T-helper 9 cell (primary cell): Measurements from ENCODE around the gene SUMO3.
A peak's percentile ranks its signal among the peaks of the same experiment; 100 is the strongest.

Experiments used
- DNase-seq: peaks from one replicate; pipeline ENCODE4 v3.0.0-alpha.2; 2020
- total RNA-seq, 2 donors: gene quantifications; one replicate each; lab custom pipeline; 2026; lab: John Stamatoyannopoulos, UW

SUMO3 gene
- total RNA-seq: 63.7 to 71.1 reads per million in 2 donors

DNA sequence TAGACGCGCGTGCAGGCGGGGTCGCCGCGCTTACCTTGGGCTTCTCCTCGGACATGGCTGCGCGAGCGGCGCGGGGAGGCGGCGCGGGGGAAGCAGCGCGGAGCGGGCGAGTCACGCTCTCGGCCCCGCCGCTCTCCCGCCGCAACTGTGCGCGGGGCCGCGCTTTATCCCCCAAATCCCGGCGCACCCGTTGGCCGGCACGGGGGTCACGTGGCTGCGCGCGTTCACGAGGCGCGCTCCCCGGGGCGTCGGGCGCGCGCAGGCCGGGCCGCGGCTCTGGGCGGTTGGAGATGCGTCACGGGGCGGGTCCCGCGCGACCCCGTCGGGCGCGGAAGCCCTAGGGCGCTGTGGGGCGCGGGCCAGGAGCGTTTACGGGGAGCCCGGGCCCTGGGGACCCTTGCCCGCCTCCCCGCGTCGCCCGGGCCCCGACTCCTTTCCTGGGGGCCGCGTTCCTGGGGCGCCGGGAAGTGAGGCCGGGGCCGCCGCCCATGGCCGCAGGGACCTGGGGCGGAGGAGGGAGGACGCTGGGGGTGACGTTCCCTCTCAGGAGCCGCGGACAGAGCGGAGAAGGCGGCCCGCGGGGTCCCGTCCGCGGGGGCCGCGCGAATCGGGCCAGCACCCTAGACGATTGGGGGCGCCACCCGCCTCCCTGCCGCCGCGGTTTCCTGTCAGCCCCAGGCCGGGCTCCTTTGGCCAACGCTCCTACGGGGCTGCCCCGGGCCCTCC, at the start of gene SUMO3:
TSS of gene SUMO3 (minus strand) at position 149 of the 726 bp plus-strand sequence. CDS start at position 55, 94 bp downstream.
- peak; percentile 76 for DNase-seq

DNA sequence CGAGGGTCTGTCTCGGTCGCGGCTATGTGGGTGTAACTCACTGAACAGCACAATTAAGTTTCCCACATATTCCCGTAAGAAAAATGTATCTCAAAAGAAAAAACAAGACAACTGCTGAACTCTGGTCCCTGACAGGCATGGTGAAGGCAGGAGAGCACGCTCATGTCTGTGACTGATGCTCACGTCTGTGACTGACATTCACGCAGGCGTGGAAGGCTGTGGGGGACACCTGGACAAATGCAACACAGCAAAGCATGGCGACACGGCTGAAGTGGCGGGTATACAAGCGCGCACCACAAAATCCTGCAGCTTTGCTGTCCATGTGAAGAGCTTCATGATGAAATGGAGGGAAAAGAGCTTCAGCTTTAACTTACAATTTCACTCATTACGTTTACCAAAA, 49.6 kb upstream of the SUMO3 start:
- DNase-seq: no peak

DNA sequence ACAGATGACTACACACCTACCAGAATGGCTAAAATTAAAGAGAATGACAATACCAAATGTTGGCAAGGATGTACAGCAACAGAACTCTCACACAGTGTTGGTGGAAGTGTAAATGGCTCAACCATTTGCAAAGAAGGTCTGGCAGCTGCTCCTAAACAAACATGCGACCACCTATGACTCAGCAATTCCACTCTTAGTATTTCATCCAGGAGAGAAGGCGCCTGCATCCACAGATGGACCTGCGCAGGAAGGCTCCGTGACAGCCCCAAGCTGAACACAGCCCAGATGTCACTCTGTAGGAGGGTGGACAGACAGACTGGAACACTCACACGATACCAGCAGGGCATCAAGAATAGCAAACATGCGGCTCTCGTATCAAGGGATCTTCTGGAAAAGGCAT, 48.9 kb upstream of the SUMO3 start:
- DNase-seq: no peak

DNA sequence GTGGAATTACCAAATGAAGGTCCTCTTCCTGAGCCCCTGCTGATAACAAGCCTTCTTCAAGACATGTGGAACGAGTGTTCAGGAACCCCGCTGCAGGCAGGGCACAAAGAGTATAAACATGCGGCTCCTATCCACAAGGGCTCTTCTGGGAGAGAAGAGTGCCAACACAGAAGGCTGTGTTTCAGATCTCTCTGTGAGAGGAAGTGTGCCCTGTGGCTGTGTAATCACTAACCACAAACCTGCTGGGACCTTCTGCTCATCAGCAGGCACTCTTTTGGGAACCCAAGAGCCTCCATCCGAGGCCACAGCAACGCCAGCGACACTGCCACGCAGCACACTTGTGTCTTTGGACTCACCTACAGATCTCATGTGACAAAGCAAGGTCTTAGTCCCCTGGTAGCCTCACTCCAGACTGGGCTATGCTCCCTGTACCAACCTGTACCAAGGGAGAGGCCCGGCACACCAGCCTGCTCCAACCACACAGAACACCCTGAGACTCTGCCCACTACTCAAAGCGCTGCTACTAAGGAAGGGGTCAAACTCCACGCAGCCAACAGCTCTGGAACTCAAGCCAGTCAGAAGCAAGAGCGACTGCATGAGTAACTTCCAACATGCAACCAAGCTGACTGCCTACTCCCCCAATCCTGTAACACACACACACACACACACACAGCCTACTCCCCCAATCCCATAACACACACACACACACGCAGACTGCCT, 47.9 kb upstream of the SUMO3 start:
- no peak for DNase-seq

DNA sequence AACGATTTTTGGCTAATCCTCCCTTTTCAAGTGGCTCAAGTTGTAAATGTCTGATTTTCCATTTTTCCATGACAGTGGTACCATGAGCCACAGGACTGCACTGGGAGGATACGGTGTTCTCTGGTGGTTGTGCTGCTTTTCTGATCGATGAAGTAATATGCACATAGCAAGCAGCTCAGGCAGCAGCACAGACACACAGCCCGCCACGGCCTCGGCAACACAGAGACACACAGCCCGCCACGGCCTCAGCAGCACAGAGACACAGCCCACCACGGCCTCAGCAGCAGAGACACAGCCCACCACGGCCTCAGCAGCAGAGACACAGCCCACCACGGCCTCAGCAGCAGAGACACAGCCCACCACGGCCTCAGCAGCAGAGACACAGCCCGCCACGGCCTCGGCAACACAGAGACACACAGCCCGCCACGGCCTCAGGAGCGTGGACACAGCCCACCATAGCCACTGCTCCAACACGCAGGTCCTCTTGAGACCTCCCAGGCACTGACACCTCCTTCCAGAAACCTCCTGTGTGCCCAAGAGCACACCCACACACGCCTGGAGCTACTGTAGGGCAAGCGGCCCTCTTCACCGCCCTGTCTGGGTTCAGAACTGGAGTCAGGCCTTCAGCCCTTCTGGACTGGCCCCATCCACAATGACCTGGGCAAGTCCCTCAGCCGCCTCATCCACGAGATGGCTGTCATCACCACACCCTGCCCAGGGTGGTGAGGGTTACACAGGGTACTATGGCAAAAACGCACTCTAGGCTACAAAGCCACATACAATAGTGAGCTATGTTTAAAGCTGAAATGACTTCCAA, 45.2 kb upstream of the SUMO3 start:
- no peak for DNase-seq

DNA sequence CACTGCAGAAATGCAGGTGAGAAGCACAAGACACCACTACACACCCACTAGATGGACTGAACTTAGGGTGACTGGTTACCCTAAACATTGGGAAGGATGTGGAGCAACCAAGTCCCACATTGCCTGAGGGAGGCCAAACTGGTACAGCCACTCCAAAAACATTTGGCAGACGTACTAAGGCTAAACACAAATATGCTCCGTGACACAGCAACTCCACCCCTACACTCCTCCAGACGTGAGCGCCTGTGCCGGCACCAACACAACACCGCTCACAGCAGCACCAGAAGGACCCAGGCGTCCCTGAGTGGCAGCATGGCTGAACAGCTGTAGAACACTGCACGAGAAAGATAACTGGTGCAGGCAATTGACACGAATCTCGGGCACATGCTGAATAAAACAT, 40.9 kb upstream of the SUMO3 start:
- no peak for DNase-seq

DNA sequence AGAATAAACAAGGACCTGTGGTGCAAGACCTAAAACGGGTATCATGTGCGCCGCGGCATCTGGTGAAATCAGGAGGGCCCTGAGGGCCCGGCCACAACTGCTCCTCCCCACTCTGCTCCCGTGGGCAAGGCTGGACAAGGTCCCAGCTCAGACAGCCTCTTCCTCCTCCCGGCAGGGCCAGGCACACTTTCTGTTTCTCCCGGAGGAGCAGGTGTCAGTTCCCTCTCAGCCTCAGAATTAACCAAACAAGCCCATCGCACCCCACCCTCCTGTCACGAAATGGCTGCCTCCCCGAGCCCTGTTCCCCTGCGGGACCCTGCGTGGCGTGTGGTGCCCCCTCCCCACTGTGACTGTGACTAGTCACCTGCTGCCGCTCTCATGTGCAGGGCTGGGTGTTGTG, 40.4 kb upstream of the SUMO3 start:
- no peak for DNase-seq

DNA sequence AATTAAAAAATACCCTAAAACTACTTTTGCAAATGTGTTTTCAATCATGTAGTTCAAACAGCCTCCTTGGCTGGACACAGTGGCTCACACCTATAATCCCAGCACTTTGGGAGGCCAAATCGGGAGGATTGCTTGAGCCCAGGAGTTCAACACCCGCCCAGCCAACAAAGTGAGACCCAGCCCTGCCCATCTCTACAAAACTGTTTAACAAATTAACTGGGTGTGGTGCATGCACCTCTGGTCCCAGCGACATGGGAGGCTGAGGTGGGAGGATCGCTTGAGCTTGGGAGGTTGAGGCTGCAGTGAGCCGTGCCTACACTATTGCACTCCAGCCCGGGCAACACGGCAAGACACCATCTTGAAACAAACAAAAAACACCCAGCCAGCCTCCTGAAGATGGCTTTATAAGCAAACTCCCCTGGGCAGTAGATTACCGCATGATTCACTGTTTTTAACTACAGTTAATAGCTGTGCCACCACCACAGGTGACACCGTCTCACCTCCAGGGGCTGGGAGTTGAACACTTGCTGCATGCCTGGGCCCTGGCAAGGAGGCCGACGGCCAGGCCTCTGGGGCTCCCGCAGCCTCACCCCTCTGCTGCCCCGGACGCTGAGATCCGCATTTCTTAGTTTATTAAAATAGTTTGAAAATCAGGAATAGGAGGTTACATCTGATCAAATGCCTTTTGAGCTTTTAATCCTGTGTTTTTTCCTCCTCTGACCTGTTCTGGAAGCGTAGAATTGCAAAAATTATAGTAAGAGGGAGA, 39.4 kb upstream of the SUMO3 start:
- DNase-seq: no peak

DNA sequence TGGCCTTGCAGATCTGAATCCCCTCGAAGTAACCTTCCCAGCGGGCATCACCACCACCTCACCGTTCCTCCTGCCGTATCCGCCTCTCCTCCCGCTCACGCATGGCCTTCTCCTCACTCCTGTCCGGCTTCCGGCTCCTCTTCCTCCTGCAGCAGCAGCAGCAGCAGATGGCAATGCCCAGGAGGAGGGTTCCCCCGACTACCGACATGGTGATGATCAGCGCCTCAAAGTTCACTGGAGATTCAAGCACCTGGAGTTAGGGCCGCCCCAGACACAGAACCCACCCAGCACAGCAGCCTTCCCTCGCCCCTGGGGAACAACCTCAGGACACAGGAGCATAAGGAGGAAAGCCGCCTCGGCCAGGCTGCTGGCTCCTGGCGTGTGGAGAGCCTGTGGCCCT, 38.3 kb upstream of the SUMO3 start:
- DNase-seq: no peak

DNA sequence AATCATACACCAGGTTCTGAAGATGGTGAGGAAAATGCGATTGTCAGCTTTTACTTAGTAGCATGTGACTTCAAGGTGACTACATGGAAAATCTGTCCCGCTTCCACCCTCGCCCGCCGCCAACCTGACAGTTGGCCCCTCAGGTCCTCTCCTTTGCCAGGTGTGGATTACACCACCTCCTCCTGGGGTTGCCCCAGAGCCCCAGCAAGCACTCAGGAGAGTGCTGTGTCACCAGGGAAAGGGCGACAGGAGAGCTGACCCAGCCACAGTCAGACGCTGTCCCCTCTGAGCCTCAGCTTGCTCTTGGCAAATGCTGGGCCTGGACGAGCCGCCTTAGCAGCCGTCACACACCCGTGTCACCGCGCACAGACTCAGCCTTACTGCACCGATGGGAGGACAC, 37.7 kb upstream of the SUMO3 start:
- DNase-seq: no peak

DNA sequence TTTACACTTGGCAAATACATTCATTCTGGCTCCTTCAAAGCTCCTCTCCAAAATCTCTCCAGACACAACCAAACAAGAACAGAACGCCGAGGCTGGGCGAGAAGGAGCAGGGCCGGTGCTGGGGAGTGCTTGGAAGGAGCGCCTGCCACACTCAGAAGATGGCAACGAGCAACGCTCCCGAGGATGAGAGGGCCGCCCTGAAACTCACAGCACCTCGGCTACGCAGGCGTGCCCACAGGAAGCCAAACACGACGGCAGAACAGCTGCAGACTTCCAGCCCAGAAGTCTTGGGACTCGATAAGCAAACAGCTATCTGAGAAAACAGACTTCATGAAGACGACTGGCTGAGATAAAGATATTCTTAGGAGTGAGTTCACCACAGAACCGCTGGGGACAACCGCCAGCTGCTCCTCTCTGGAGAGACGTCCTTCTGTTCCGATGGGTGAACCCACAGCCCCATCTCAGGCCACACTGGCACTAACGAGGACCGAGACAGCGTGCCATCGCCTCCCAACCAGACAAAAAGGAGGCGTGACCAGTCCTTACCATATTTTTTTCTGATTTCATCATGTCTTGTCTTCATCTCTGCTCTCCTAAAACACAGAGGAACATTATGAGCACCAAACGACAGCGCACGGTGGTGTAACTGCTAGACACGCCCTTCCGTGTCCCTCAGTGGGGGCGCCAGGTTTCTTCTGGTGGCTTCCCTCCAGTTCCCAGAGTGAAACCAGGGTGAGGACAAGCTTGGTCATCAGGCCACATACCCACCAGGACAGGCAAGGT, 37.0 kb upstream of the SUMO3 start:
- DNase-seq: no peak

DNA sequence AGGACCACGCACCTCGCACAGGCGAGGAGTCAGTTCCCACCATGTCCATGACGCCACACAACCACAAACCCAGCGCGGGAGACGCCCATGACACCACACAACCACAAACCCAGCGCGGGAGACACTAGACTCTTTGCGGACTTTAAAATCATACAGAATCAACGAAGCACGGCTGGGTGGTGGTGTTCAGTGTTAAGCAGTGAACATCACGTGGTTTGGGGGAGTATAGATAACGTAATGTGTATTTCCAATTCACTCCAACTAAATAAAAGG, 36.5 kb upstream of the SUMO3 start:
- no peak for DNase-seq

DNA sequence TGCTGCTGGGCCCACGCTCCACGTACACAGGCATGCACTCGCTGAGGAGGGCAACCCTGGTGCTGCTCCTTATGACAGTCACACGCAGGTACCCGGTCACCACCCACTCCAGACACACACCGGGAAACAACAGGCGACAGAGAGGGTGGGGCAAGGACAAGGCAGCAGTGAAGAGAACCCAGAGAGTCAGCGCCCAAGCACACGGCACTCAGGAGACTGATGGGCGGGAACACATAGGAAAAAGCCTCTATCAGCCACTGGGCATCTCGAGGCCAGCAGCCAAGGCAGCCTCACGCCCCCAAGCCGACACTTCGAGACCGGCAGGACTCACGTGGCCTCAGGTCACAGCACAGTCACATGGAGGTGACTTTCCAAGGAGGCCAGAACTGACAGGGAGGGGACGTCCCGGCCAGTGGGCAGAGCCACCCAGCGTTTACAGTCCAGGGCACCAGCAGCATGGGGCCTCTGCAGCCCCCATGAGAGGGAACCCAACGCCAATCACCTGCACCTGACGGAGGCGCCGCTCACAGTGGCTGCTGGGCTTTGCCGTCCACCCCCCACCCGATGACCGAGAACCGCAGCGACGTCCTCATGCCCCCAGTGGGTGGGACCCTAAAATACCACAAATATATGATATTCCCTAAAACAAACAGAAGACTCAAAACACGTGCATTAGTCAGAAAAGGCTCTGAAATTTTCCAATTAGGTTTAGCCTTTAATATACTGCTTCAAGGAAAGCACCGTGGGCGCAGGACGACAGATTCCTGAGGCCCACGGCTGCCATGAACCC, 35.9 kb upstream of the SUMO3 start:
- no peak for DNase-seq

DNA sequence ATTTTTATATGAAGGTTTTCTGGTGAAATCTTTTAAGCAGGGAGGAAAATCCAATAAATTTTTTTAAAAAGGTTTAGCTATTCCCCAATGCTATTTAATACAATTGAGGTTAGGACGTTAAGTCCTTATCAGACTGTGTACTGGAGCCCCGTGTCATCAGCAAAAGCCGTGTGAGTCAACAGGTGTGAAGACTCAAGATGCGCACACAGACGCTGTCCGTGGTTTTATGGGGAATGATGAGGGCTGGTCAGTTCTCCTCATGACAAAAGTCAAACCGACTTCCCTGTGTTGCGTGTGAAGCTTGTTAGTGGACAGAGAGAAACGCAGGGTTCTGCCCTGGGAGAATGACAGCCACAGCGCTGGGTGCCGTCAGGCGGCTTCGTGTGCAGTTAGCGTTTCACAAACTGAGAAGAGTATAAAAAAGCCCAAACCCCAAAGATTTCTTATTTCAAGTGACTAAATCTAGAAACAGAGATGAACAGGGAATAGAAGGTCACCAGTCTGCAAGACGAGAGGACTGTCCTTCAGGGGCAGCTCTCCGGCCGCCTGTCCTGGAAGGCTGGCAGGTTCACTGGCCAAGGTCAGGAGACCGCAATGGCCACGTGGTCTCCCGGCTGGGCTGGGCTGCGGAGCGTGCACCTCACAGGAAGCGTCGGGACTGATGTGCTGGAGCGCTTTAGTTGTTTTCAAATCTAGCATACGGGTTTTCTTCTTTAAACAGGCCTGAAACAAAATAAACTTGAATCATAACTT, 33.2 kb upstream of the SUMO3 start:
- no peak for DNase-seq

DNA sequence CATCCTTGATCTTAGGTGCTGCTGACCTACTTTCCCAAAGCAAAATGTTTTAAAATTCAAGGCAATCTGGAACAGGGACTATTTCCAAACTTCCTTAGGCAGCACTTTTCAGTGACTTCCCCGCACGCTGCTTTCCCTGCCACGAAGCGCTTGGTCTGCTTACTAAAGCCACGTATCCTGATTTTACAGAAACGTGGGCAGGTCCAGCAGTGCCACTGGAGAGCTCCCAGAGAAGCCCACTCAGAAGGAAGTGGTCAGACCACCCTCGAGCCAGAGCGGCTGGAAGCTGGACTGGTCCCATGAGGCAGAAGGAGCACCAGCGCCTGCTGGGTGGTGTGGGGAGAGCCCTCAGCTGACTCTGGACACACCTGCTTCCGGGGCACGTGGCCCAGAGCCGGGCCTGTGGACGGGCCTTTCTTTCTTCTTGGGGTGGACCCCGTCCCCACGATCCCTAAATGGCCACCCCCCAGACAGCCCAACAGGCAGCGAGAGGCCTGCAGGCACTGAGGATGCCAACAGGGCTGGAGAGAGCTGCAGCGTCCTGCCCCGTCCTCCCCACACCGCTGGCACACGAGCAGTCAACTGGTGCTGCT, 32.4 kb upstream of the SUMO3 start:
- DNase-seq: no peak

DNA sequence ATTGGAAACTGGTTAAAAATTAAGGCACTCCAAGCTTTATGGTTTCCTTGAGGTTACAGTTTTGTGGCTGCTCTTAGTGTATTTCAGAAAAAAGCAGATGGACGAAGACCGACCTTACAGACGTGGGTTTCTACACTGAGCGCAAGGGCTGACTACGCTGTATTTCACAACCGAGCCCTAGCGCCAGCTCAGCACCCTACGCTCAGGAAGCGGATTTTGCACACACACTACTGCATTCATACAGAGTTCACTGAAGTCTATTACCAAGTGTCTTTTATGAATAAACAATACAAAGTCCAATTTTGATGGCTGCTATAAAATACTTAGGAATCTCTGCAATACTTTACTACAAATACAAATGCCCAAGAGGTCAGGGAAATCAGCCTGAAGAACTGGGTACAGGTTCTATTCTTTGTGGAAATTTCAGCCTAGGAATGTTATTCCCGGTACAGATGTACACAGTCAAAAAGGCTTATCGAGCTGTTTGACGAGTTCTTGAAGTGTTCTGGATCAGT, 31.8 kb upstream of the SUMO3 start:
- DNase-seq: no peak

DNA sequence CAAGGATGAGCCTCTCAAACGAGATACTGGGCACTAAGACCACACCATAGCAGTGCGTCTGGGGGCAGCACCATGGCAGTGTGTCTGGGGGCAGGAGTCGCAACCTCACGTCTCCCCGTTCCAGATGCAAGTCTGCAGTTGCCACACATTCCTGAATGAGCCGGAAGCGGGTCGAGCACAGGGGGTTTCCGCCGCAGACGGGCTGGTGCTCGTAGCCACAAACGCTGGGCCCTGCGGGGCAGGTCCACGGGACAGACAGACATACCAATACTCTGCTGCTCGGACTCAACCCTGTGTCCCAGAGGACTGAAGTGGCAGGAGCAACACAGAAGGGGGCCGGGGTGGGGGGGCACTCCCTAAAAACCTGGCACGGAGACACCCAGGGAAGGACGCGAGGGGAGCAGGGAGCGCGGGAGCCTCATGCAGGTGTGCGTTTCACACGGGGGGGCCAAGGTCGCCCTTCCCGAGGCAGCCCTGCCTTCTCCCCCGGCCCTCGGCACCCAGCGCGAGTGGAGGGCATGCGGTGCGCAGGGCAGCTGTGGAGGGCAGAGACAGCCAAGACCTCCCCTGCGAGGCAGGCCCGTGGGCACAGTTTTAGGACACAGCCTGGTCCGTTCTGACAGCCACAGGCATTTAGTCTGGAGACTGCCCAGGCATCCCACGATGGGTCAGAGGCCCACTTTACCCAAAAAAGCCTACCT, 31.1 kb upstream of the SUMO3 start:
- DNase-seq: no peak

DNA sequence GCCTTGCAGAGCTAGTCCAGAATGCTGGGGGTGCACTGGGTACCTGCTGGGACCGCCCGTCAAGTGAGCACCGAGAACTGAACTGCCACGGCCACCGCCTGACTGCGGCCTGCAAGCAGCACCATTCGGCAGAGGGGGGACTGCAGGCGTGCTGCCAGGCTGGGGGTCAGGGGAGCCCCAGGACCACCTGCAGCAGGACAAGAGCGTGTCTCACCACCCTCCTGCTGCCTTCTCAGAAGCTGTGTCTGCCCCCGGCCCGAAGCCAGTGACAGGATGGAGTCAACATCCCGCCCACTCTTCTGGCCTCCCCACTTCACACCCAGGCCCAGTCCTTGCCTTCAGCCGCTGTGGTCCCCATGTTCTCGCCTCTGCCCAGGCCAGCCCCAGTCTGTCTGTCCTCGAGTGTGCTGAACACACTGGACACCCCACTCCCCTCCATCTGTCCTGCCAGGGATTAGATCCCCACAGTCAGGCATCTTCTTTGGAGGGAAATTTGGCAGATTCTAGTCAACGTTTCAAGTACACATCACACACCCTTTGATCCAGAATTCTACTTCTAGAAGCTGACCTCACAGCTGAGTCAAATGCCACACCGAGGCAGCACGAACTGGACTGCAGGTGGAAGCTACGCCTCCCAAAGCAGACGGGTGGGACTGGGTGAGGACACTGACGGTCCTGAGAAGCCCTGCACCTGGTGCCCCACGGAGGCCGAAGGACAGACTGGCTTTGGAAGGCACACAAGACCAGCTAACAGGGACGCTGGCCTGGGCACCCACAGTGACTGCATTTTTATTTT, 29.6 kb upstream of the SUMO3 start:
- no peak for DNase-seq
